Stimulated activated CD4-positive, alpha-beta T cell treated with anti-CD3 and anti-CD28 coated beads, Interleukin-2, amount 100 ng/mL, for 48 hours (primary cell): ENCODE measurements around the gene NBPF1.
"Not testable (repeated sequence)": the region's sequence is repeated elsewhere in the genome, so short reads cannot be mapped to it uniquely, and the experiment has no call there.

Experiments used
- DNase-seq, 2 donors: peaks; one replicate each; pipeline ENCODE4 v3.0.0-alpha.2; 2020

The NBPF1 gene

DNA sequence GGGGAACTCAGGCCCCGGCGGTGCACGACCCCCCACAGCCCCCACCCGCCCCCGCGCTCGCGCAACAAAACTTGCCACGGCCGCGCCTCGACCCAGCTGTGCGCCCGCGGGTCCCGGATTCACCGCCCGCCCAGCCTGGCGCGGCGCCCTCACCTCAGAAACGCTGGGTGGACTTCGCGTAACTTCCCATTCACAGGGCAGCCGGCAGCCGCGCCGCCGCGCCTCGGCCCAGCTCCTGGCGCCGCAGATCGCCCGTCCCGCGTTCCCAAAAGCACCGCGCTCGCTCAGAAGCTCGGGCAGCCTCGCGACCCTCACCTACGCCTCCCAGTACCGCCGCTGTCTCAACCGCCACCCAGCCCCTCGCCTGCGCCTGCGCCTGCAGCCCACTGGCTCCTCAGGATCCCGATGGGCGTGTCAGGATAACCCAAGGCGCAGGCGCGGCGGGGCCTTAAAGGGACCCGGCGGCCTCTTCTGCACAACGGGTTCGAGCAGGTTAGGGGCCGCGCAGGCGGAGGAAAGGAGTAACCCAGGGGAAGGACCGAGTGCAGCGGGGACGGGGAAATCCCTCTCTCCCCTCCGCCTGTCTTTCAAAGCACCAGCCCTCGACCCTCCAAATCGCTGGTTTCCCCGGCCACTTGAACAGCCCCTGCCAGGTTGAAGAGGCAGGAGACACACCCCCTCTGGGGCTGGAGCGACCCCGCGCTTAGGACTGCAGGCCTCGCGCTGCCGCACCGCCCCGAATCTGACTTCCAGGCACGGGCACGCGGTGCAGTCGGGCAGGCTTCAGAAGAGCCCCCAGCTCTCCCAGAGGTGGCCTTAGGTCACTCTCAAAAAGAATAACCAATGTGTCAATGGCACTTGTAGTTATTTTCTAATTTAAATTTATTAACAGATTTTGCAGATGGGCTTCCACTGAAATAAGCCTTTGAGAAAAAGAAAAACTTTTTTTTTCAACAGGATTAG lies at the start of gene NBPF1:
NBPF1 (minus strand) TSS at position 380 of the 963 bp plus-strand sequence.
- peak; percentile 96 to 97 for DNase-seq

DNA sequence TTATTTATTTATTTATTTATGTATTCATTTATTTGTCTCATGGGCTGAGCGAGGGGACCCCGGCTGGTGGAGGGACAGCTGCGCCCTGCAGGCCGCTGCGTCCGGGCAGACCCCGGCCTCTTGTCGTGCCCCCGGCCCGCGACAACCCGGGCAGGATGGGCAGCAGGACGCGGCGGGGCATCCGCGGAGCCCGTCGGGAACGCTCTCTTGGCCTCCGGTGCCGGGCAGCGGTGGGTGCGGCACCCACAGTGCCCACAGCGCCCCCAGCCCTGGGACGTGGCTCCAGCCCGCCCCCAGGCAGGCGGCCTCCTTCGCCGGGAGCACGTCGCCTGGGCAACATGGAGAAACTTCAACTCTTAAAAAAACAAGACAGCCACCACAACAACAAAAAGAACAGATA lies 44.9 kb upstream of the NBPF1 start:
- not testable (repeated sequence) for DNase-seq

GRCh38 chr1:16656981-16657683 lies 43.8 kb upstream of the NBPF1 start:
- DNase-seq, result not testable (repeated sequence)

- DNase-seq, result not testable (repeated sequence)
Observed at GRCh38 chr1:16656574-16656973, 43.2 kb upstream of the NBPF1 start.

DNA sequence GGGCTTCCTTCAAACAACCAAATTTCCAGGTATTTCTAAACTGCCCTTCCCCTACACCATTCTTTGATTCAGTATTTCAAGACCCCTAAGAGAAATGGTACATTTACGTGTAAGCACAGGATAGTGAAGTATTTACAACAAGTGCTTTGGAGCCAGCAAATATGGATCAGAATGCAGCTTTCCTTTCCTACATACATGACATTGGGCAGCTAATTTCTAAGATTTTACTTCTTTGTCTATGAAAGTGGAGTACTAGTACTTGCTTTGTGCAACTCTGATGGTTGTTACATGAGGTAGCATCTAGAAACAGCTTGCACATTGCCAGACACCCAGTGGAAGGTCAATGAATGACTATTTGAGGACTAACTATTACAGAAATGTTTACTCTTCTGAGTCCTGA lies 38.2 kb upstream of the NBPF1 start:
- not testable (repeated sequence) for DNase-seq

- not testable (repeated sequence) for DNase-seq
Observed at GRCh38 chr1:16649960-16650359, 36.6 kb upstream of the NBPF1 start.

GRCh38 chr1:16649390-16649789 lies 36.0 kb upstream of the NBPF1 start:
- not testable (repeated sequence) for DNase-seq

GRCh38 chr1:16648756-16649155 lies 35.4 kb upstream of the NBPF1 start:
- DNase-seq, result not testable (repeated sequence)

- DNase-seq, result not testable (repeated sequence)
Observed at GRCh38 chr1:16648250-16648649, 34.9 kb upstream of the NBPF1 start.

DNA sequence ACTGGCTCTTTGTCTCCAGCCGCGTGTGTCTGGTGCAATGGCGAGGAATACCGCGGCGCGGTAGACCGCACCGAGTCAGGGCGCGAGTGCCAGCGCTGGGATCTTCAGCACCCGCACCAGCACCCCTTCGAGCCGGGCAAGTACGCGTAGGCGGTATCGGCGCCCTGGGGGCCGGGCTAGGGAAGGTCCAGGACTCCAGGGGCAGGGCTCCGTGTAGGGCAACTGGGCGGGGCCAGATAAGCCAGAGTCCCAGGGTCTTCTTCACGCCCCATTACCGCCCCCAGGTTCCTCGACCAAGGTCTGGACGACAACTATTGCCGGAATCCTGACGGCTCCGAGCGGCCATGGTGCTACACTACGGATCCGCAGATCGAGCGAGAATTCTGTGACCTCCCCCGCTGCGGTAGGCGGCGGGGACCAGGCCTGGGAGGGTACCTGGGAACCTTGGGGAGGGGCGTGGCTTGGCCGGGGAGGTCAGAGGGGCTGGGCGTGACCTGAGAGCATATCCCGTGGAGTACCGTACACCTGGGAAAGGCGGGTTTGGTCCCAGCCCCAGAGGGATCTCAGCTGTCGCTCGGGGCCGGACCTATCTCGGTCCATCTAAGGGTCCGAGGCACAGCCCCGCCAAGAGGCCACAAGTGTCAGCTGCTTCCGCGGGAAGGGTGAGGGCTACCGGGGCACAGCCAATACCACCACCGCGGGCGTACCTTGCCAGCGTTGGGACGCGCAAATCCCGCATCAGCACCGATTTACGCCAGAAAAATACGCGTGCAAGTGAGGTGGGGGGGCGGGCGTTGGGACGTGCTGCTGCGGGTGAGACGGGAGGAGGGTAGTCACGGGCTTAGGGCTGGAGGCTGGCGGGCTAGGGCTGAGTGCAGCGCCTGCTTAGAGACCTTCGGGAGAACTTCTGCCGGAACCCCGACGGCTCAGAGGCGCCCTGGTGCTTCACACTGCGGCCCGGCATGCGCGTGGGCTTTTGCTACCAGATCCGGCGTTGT lies 34.1 kb upstream of the NBPF1 start:
- not testable (repeated sequence) for DNase-seq

GRCh38 chr1:16646716-16647115 lies 33.4 kb upstream of the NBPF1 start:
- not testable (repeated sequence) for DNase-seq

DNA sequence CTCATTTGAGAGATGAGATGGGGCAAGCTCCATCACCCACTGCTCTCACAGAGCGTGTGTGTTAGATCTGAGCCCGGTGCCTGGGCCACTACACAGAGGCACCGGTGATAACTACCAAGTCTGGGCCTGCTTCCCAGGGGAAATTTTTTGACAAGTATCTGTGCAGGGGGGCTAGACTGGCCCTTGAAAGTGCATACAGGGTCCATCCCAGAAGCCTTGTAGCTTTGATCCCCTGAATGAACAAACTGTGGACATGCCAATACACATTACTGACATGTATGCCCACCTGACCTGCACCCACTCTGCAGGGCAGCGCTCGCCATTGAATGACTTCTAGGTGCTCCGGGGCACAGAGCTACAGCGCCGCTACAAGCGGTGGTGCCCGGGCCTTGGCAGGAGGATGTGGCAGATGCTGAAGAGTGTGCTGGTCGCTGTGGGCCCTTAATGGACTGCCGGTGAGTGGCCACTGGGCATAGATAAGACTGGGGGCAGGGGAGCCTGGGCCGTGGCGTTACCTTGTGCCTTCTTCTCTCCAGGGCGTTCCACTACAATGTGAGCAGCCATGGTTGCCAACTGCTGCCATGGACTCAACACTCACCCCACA lies 32.8 kb upstream of the NBPF1 start:
- DNase-seq, result not testable (repeated sequence)

GRCh38 chr1:16645271-16646060 lies 32.1 kb upstream of the NBPF1 start:
- not testable (repeated sequence) for DNase-seq

- DNase-seq, result peak; percentile 99 to 100
Observed at GRCh38 chr1:16644482-16645270, 31.3 kb upstream of the NBPF1 start.

- no peak for DNase-seq
Observed at GRCh38 chr1:16644193-16644481, 30.8 kb upstream of the NBPF1 start.

GRCh38 chr1:16643476-16644192 lies 30.3 kb upstream of the NBPF1 start:
- DNase-seq, result not testable (repeated sequence)

- not testable (repeated sequence) for DNase-seq
Observed at GRCh38 chr1:16643001-16643411, 29.6 kb upstream of the NBPF1 start.

DNA sequence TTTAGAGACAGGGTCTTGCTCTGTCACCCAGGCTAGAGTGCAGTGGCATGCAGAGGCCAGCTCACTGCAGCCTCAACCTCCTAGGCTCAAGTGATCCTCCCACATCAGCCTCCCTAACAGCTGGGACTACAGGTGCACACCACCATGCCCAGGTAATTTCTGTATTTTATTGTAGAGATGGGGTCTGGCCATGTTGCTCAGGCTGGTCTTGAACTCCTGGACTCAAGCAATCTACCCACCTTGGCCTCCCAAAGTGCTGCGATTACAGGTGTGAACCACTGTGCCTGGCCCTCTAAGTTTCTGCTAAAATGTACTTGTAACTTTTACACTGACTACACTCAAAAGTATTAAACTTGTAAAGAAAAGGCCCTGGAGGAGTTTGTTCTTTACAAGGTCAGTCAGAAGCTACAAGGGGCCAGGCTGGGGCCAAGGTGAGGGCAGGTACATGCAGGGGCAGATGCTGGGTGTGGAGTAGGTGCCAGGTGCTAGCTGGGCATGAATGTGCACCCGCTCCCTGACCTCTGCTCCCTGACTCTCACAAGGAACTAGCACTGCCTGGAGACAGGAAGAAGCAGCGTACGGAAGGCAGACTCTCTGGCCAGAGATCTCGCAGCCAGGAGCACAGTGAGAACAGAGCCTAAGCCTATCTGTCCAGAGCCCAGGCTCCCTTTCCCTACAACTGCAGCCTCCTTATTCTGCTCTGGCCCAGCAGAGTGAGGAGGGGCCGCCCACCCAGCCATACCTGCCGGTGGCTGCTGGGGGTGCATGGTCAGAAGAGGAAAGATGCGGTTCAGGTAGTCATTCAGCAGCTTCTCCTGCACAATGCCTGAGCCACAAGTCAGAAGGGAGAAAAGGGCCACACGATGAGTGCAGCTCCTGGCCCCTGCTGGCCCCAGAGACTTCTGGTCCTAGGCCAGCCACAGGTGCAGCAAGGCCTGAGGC lies 28.9 kb upstream of the NBPF1 start:
- DNase-seq, result not testable (repeated sequence)
